ENCODE data around the gene DPYD.

The DPYD gene

GRCh38 chr1:97907886-97908285 lies 12.9 kb downstream of the DPYD start:
- Histone ChIP-seq H2AFZ (ENCODE audit: low read length) (no peak overlapping the region), H3F3A (ENCODE audit: insufficient read depth, low read length) (no peaks in the 10 kb centered on the region), H3K36me3 (replicated peaks; ENCODE audit: insufficient read depth, low read length) (no peaks in the 10 kb centered on the region), H4K20me1 (ENCODE audit: insufficient read depth, low read length) (no peaks in the 10 kb centered on the region), H3K9me2 (replicated peaks; ENCODE audit: insufficient read depth, low read length) (no peaks in the 10 kb centered on the region), H3K27me3 (replicated peaks; ENCODE audit: insufficient read depth, low read length) (no peaks in the 10 kb centered on the region), H3K4me3 (ENCODE audit: low read length) (no peak overlapping the region), H3K4me1 (ENCODE audit: low read length) (no peaks in the 10 kb centered on the region), H3K9ac (ENCODE audit: low read length) (no peak overlapping the region), H3K9me3 (replicated peaks; ENCODE audit: insufficient read depth, low read length) (no peaks in the 10 kb centered on the region), H3K27ac (ENCODE audit: low read length) (no peak overlapping the region), H3K4me2 (ENCODE audit: low read depth, low read length) (no peak overlapping the region), H3K79me2 (ENCODE audit: low read length) (peaks cover 41% of the 10 kb centered on the region)
- DNase-seq, result no peak
- TF ChIP-seq EZH2phosphoT487 (IDR thresholded peaks at IDR 0.05; ENCODE audit: low read length) (no peak), CTCF (IDR thresholded peaks at IDR 0.05; ENCODE audit: low read length) (no peak), EZH2 (optimal IDR thresholded peaks at IDR 0.05; ENCODE audit: low read depth, low read length) (no peak)

- Histone ChIP-seq H3K36me3 (replicated peaks; ENCODE audit: insufficient read depth, low read length) (no peaks in the 10 kb centered on the region), H3K4me3 (ENCODE audit: low read length) (no peak overlapping the region)
These were observed 14.1 kb downstream of the DPYD start for GRCh38 chr1:97906567-97907241.

GRCh38 chr1:97905141-97905940 lies 15.5 kb downstream of the DPYD start:
- H3K9ac ChIP-seq (ENCODE audit: low read length), result no peak overlapping the region
- H3K9me3 ChIP-seq (replicated peaks; ENCODE audit: insufficient read depth, low read length), result no peaks in the 10 kb centered on the region
- no peak overlapping the region for H3K4me2 ChIP-seq (ENCODE audit: low read depth, low read length)
- no peaks in the 10 kb centered on the region for H3K9me2 ChIP-seq (replicated peaks; ENCODE audit: insufficient read depth, low read length)
- no peak for DNase-seq
- TF ChIP-seq CTCF (IDR thresholded peaks at IDR 0.05; ENCODE audit: low read length), result no peak
- no peak overlapping the region for H3K27ac ChIP-seq (ENCODE audit: low read length)
- no peaks in the 10 kb centered on the region for H4K20me1 ChIP-seq (ENCODE audit: insufficient read depth, low read length)
- no peaks in the 10 kb centered on the region for H3K36me3 ChIP-seq (replicated peaks; ENCODE audit: insufficient read depth, low read length)
- H3K79me2 ChIP-seq (ENCODE audit: low read length), result peaks cover 35% of the 10 kb centered on the region
- no peaks in the 10 kb centered on the region for H3K27me3 ChIP-seq (replicated peaks; ENCODE audit: insufficient read depth, low read length)
- no peaks in the 10 kb centered on the region for H3F3A ChIP-seq (ENCODE audit: insufficient read depth, low read length)
- no peak overlapping the region for H3K4me3 ChIP-seq (ENCODE audit: low read length)
- no peak overlapping the region for H2AFZ ChIP-seq (ENCODE audit: low read length)
- no peaks in the 10 kb centered on the region for H3K4me1 ChIP-seq (ENCODE audit: low read length)

More at GRCh38 chr1:97906567-97907241, 14.1 kb downstream of the DPYD start:
- H3K9me3 ChIP-seq (replicated peaks; ENCODE audit: insufficient read depth, low read length), result no peaks in the 10 kb centered on the region
- H3K4me1 ChIP-seq (ENCODE audit: low read length), result no peaks in the 10 kb centered on the region
- H3K27me3 ChIP-seq (replicated peaks; ENCODE audit: insufficient read depth, low read length), result no peaks in the 10 kb centered on the region
- no peak overlapping the region for H3K27ac ChIP-seq (ENCODE audit: low read length)
- no peak overlapping the region for H3K4me2 ChIP-seq (ENCODE audit: low read depth, low read length)
- no peak for TF ChIP-seq EZH2phosphoT487 (IDR thresholded peaks at IDR 0.05; ENCODE audit: low read length)
- TF ChIP-seq CTCF (IDR thresholded peaks at IDR 0.05; ENCODE audit: low read length), result no peak
- TF ChIP-seq EZH2 (optimal IDR thresholded peaks at IDR 0.05; ENCODE audit: low read depth, low read length), result no peak
- no peak overlapping the region for H3K9ac ChIP-seq (ENCODE audit: low read length)
- H3K9me2 ChIP-seq (replicated peaks; ENCODE audit: insufficient read depth, low read length), result no peaks in the 10 kb centered on the region
- no peak overlapping the region for H2AFZ ChIP-seq (ENCODE audit: low read length)
- H3K79me2 ChIP-seq (ENCODE audit: low read length), result peaks cover 36% of the 10 kb centered on the region
- no peak for DNase-seq
- no peaks in the 10 kb centered on the region for H3F3A ChIP-seq (ENCODE audit: insufficient read depth, low read length)
- no peaks in the 10 kb centered on the region for H4K20me1 ChIP-seq (ENCODE audit: insufficient read depth, low read length)
